Fibroblast of lung (primary cell): ENCODE data around the gene CTNS.

Source experiments
- CTCF ChIP-seq, 2 donors: IDR thresholded peaks in 1 of 2; conservative IDR thresholded peaks in 1 of 2; 1 replicate in 1 of 2; 2 replicates in 1 of 2; pipeline ENCODE4 v1.5.1; 2011 to 2012; ENCODE audit warnings: low read length in 2 of 2, control low read depth in 1 of 2, inconsistent platforms in 1 of 2, low read depth in 1 of 2, mild to moderate bottlenecking in 1 of 2
- EZH2 ChIP-seq: IDR thresholded peaks from 2 replicates; pipeline ENCODE4 v1.5.1; 2012; ENCODE audit warnings: low read length, control low read depth, mild to moderate bottlenecking; ENCODE audit errors: missing control alignments

- TF ChIP-seq CTCF (conservative IDR thresholded peaks at IDR 0.05 in 1 of 2, IDR thresholded peaks at IDR 0.05 in 1 of 2; ENCODE audit: low read depth in 1 of 2, low read length in 2 of 2) (no peak), EZH2 (no peak)
These were observed 71.8 kb downstream of the CTNS start for GRCh38 chr17:3708366-3708765.
